HEK293T (cell line): ENCODE measurements around the gene UNCX.

Experiments
- NFRKB ChIP-seq: fragments of 450-650 bp; IDR thresholded peaks from 2 replicates; pipeline ENCODE4 v1.6.1; 2016; ENCODE audit warnings: mild to moderate bottlenecking, moderate library complexity
- SUZ12 ChIP-seq: fragments of 450-650 bp; IDR thresholded peaks from 2 replicates; pipeline ENCODE4 v1.6.1; 2016; ENCODE audit warnings: mild to moderate bottlenecking

GRCh38 chr7:1236132-1236661, 3.5 kb downstream of the UNCX start:
- TF ChIP-seq NFRKB (no peak), SUZ12 (no peak)
